OCI-LY3 (cell line): ENCODE results near the gene CREBL2.
"Not testable (repeated sequence)": the region's sequence is repeated elsewhere in the genome, so short reads cannot be mapped to it uniquely, and the experiment has no call there.

ENCODE experiments used
- H2AFZ ChIP-seq: fragments of 200-600, 300-600 bp; shearing (Covaris generic); 2 replicates; pipeline ENCODE4 v1.6.0; 2014; ENCODE audit warnings: antibody characterized with exemption, low read depth, low read length
- H3K27ac ChIP-seq: fragments of 200-600, 300-600 bp; sonication (generic); 2 replicates; pipeline ENCODE4 v1.5.1; 2014; ENCODE audit warnings: mild to moderate bottlenecking, low read length, moderate library complexity, mixed read lengths
- H3K27me3 ChIP-seq: fragments of 200-600, 300-600 bp; sonication (generic); 2 replicates; pipeline ENCODE4 v1.6.1; 2014; ENCODE audit warnings: low read depth, low read length, mixed read lengths
- H3K36me3 ChIP-seq: fragments of 200-600, 300-600 bp; sonication (generic); replicated peaks from 2 replicates; pipeline ENCODE3; 2014; ENCODE audit warnings: low read depth, low read length, mixed read lengths
- H3K4me1 ChIP-seq: fragments of 300-600, 200-600 bp; sonication (generic); 2 replicates; pipeline ENCODE4 v1.6.1; 2014; ENCODE audit warnings: low read length, mixed read lengths
- H3K4me2 ChIP-seq: fragments of 200-600, 300-600 bp; sonication (generic); 2 replicates; pipeline ENCODE4 v1.6.1; 2014; ENCODE audit warnings: low read length, mixed read lengths
- H3K4me3 ChIP-seq: fragments of 300-600, 200-600 bp; sonication (generic); 2 replicates; pipeline ENCODE4 v1.5.1; 2014; ENCODE audit warnings: antibody characterized with exemption, mild to moderate bottlenecking, low read length, moderate library complexity
- H3K79me2 ChIP-seq: fragments of 300-600, 200-600 bp; shearing (Covaris generic); 2 replicates; pipeline ENCODE4 v1.6.1; 2014; ENCODE audit warnings: mild to moderate bottlenecking, low read length, mixed read lengths
- H3K9ac ChIP-seq: fragments of 300-600, 200-600 bp; shearing (Covaris generic); 2 replicates; pipeline ENCODE4 v1.6.0; 2014; ENCODE audit warnings: mild to moderate bottlenecking, low read length, moderate library complexity
- H3K9me3 ChIP-seq: fragments of 200-600, 300-600 bp; shearing (Covaris generic); 2 replicates; pipeline ENCODE4 v1.6.1; 2014; ENCODE audit warnings: low read length, mixed read lengths; ENCODE audit not compliant: insufficient read depth
- H4K20me1 ChIP-seq: fragments of 200-600, 300-600 bp; sonication (generic); 2 replicates; pipeline ENCODE4 v1.6.1; 2016; ENCODE audit warnings: low read length, mixed read lengths; ENCODE audit not compliant: insufficient read depth
- CTCF ChIP-seq: fragments of 200-600, 300-600 bp; sonication (generic); IDR thresholded peaks from 2 replicates; pipeline ENCODE4 v1.5.1; 2014; ENCODE audit warnings: antibody characterized with exemption, low read length, low read depth
- EZH2phosphoT487 ChIP-seq: fragments of 200-600 bp; shearing (Covaris generic); IDR thresholded peaks from 2 replicates; pipeline ENCODE4 v1.6.1; 2018; ENCODE audit warnings: antibody characterized with exemption, mixed run types, low read depth

CREBL2 gene

DNA sequence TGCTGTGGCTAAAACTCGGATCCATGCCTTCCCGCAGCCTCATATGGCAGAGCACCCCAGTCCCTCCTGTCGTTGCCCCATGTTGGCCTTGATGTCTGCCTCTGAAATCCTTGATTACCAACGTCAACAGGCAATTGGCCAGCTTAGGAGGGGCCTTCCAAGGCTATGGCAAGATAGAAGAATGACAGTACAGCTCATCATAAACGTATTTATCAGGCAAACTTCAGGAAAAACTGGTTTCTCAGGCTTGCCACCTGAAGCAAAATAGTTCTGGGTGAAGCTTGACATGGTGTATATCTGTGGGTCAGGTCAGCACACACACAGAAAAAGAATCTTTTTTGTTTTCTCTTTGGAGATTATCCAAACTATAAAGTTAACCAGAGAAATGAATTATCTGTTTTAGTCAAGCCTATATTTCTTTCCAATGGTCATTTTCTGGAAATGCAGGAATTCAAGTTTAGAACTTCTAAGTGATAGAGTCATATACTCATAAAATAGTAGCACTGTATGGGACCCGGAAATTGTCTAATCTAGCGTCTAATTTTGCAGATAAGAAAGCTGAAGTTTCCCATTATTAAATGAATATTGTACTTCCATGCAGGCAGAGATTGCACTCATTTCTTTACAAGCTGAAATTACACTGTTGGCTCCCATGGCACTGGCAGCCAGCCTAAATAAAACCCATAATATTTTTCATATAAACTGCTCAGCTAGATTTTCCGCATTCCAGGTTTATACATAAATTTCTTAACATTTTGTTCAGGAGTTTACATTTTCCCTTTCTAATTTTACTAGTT is 24.6 kb upstream of the CREBL2 start:
- Histone ChIP-seq H2AFZ (no peak overlapping the region), H3K27me3 (peaks cover 71% of the 10 kb centered on the region), H3K27ac (no peak overlapping the region), H3K9ac (no peak overlapping the region), H3K9me3 (peaks cover 18% of the 10 kb centered on the region), H3K4me3 (no peak overlapping the region), H3K36me3 (peaks cover 4% of the 10 kb centered on the region), H3K79me2 (no peaks in the 10 kb centered on the region), H3K4me2 (no peak overlapping the region), H3K4me1 (peaks cover 31% of the 10 kb centered on the region), H4K20me1 (no peaks in the 10 kb centered on the region)
- no peak for TF ChIP-seq EZH2phosphoT487
- TF ChIP-seq CTCF, result no peak

- Histone ChIP-seq H3K9me3 (peaks cover 18% of the 10 kb centered on the region), H3K27ac (no peak overlapping the region), H3K9ac (no peak overlapping the region)
Observed at GRCh38 chr12:12587878-12588277, 23.8 kb upstream of the CREBL2 start.

GRCh38 chr12:12588436-12588835 is 23.2 kb upstream of the CREBL2 start:
- H3K4me2 ChIP-seq, H3K9ac ChIP-seq, H3K4me3 ChIP-seq, H3K79me2 ChIP-seq, H3K36me3 ChIP-seq, H3K27ac ChIP-seq, H2AFZ ChIP-seq, H4K20me1 ChIP-seq: not testable (repeated sequence)
- Histone ChIP-seq H3K27me3 (peaks cover 72% of the 10 kb centered on the region), H3K9me3 (peaks cover 14% of the 10 kb centered on the region), H3K4me1 (peaks cover 18% of the 10 kb centered on the region)

More at GRCh38 chr12:12587878-12588277, 23.8 kb upstream of the CREBL2 start:
- Histone ChIP-seq H3K4me2 (no peak overlapping the region), H4K20me1 (no peaks in the 10 kb centered on the region), H3K36me3 (peaks cover 4% of the 10 kb centered on the region), H3K27me3 (peaks cover 73% of the 10 kb centered on the region), H3K4me1 (peaks cover 24% of the 10 kb centered on the region), H3K79me2 (no peaks in the 10 kb centered on the region), H2AFZ (no peak overlapping the region), H3K4me3 (no peak overlapping the region)
- TF ChIP-seq EZH2phosphoT487 (no peak), CTCF (no peak)

DNA sequence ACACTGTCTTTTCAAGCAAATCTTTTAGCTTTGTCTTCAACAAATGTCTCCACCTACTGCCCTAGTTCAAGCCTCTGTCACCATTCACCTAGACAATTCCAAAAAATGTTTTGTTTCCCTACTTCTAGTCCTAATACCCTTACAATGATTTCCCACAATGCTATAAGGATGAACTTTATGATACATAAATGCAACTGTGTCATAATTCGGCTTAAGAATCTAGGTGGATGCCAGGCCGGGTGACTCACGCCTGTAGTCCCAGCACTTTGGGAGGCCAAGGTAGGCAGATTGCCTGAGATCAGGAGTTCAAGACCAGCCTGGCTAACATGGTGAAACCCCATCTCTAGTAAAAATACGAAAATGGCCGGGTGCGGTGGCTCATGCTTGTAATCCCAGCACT is 20.7 kb upstream of the CREBL2 start:
- H4K20me1 ChIP-seq, result no peaks in the 10 kb centered on the region
- no peak overlapping the region for H3K4me2 ChIP-seq
- no peaks in the 10 kb centered on the region for H3K79me2 ChIP-seq
- no peak for TF ChIP-seq CTCF
- no peak for TF ChIP-seq EZH2phosphoT487
- H2AFZ ChIP-seq, result no peak overlapping the region
- H3K27ac ChIP-seq, result no peak overlapping the region
- peaks cover 4% of the 10 kb centered on the region for H3K4me1 ChIP-seq
- no peak overlapping the region for H3K4me3 ChIP-seq
- no peaks in the 10 kb centered on the region for H3K36me3 ChIP-seq
- peaks cover 52% of the 10 kb centered on the region for H3K27me3 ChIP-seq
- H3K9me3 ChIP-seq, result no peaks in the 10 kb centered on the region
- no peak overlapping the region for H3K9ac ChIP-seq
